ENCODE measurements around the gene PPM1E. TPM values are rescaled to one million over a fixed set of nuclear protein-coding genes. Genes with fewer than 3 reads are reported as not detected.

PPM1E gene
- total RNA-seq, 2 experiments from 2014 or later, result not detected

DNA sequence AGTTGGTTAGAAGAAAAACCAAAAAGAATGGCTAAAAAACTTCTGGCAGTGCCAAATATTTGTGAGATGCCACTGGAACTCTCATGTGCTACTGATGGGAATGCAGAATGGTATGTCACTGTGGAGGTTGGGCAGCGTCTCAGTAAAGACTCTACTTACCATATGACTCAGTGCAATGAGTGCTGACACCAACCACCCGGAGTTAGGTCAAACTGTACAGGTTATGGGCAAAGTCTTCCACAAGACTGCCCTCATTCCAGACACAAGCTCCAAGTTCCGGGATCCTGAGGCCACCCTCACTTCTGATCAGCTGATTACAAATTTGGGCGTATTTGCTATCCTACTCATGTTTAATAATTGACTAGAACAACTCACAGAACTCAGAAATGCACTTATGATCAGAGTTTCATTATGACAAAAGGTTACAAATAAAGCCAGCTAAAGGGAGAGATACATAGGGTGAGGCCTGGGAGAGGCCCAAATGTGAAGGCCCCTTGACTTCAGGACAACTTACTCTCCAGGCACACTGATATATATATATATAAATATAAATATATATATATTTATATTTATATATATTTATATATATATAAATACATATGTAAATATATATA, 236.2 kb downstream of the PPM1E start:
- ATAC-seq, result no peak
- H3K4me1 Mint-ChIP-seq (ENCODE audit: low read depth), result no peaks in the 10 kb centered on the region
- H3K9me3 Mint-ChIP-seq (ENCODE audit: insufficient read depth), result no peaks in the 10 kb centered on the region
- no peak overlapping the region for H3K27ac Mint-ChIP-seq
- POLR2A ChIA-PET, result no interaction called here
- H3K27me3 Mint-ChIP-seq (ENCODE audit: low read depth), result no peaks in the 10 kb centered on the region
- H3K36me3 Mint-ChIP-seq (ENCODE audit: low read depth), result peaks cover 12% of the 10 kb centered on the region
- H3K4me3 Mint-ChIP-seq, result no peak overlapping the region
- CTCF ChIA-PET, result interaction anchor here (1.3 kb wide), 1 partner anchor 14 kb away, joined by 4 read pairs; no protein-coding TSS in a partner anchor
- DNase-seq, result no peak

DNA sequence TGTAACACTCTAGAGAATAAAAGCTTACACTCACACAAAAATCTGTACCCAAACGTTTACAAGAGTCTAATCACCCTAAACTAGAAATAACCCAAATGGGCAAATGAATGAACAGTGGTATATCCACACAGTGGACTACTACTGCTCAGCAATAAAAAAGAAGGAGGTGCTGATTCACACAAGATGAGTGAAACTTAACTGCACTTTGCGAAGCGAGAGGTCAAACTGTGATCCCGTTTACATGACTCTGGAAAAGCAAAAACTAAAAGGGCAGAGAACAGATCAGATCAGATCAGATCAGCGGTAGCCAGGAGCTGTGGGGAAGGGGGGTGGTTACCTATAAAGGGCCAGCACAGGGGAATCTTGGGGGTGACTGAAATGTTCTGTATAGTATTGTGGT, 237.7 kb downstream of the PPM1E start:
- Mint-ChIP-seq H3K27me3 (ENCODE audit: low read depth) (no peaks in the 10 kb centered on the region), H3K27ac (no peak overlapping the region), H3K36me3 (ENCODE audit: low read depth) (peaks cover 19% of the 10 kb centered on the region), H3K4me1 (ENCODE audit: low read depth) (no peaks in the 10 kb centered on the region), H3K9me3 (ENCODE audit: insufficient read depth) (no peaks in the 10 kb centered on the region), H3K4me3 (no peak overlapping the region)
- CTCF ChIA-PET, result interaction anchor here (1.0 to 1.2 kb wide), 2 partner anchors 10 to 416 kb away, joined by 3 read pairs; no protein-coding TSS in a partner anchor
- POLR2A ChIA-PET, result no interaction called here
- ATAC-seq (no peak), DNase-seq (no peak)

- H3K4me3 Mint-ChIP-seq, result no peak overlapping the region
- H3K4me1 Mint-ChIP-seq (ENCODE audit: low read depth), result peaks cover 2% of the 10 kb centered on the region
- peaks cover 30% of the 10 kb centered on the region for H3K36me3 Mint-ChIP-seq (ENCODE audit: low read depth)
- ChIA-PET POLR2A (no interaction called here), CTCF (no interaction called here)
- H3K27ac Mint-ChIP-seq, result no peak overlapping the region
- ATAC-seq, result no peak
- no peaks in the 10 kb centered on the region for H3K27me3 Mint-ChIP-seq (ENCODE audit: low read depth)
- H3K9me3 Mint-ChIP-seq (ENCODE audit: insufficient read depth), result no peaks in the 10 kb centered on the region
- DNase-seq, result no peak
Observed at GRCh38 chr17:58995247-58995940, 239.7 kb downstream of the PPM1E start.

DNA sequence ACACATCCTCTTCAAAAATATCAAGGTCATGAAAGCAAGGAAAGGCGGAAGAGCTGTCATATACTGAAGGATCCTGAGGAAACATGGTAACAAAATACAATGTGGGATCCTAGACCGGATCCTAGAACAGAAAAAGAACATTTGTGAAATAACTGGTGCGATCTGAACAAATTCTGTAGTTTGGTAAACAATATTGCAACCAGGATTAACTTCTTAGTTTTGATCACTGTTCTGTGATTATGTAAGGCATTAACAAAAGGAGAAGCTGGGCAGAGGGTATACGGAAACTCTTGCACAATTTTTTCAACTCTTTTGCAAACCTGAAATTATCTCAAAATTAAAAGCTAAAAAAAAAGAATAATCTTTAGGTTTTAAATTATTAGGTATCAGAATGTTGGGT, 241.3 kb downstream of the PPM1E start:
- ATAC-seq (no peak), DNase-seq (no peak)
- H3K4me3 Mint-ChIP-seq, result no peak overlapping the region
- no peak overlapping the region for H3K27ac Mint-ChIP-seq
- no peaks in the 10 kb centered on the region for H3K9me3 Mint-ChIP-seq (ENCODE audit: insufficient read depth)
- ChIA-PET CTCF (no interaction called here), POLR2A (no interaction called here)
- H3K27me3 Mint-ChIP-seq (ENCODE audit: low read depth), result no peaks in the 10 kb centered on the region
- peaks cover 38% of the 10 kb centered on the region for H3K36me3 Mint-ChIP-seq (ENCODE audit: low read depth)
- peaks cover 14% of the 10 kb centered on the region for H3K4me1 Mint-ChIP-seq (ENCODE audit: low read depth)

DNA sequence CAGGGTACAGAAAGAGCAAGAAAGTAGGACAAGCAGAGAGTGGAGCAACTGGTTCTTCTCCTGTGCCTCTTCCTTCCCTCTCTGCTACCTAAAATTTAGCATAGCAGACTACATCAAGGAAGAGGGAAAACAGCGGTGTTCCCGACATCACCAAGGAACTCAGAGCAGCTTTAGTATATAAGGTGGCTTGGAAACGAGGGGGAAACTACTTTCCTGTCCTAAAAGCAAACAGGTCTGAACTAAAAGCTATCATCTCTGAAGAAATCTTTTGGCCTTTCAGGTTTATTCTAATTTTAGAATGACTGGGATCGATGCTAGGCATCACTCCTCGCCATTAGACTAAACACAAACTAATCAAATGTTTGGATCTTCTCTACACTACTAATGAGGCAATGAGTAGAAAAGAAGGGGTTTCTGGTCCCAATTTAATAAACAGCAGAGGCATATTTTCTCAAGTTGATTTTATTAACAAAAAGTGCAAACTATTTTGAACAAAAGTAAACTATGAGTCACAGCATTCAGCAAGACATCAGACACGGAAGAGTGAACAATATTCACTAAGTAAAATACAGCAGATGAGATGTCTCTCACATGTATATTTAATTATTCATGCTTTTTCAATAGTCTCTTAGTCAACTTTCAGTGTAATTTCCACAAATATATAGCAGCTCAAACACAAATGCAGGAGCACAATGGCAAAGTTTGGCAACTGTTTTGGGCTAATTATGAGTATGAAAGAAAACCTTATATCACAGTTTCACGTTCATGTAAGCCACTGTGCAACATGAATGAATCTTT, 242.3 kb downstream of the PPM1E start:
- DNase-seq (no peak), ATAC-seq (no peak)
- Mint-ChIP-seq H3K4me3 (no peak overlapping the region), H3K27me3 (ENCODE audit: low read depth) (no peaks in the 10 kb centered on the region), H3K9me3 (ENCODE audit: insufficient read depth) (no peaks in the 10 kb centered on the region), H3K27ac (no peak overlapping the region), H3K4me1 (ENCODE audit: low read depth) (peaks cover 18% of the 10 kb centered on the region), H3K36me3 (ENCODE audit: low read depth) (peaks cover 37% of the 10 kb centered on the region)
- ChIA-PET POLR2A (no interaction called here), CTCF (no interaction called here)

- ChIA-PET POLR2A (no interaction called here), CTCF (interaction anchor here (2.3 kb wide), 1 partner anchor 480 kb away, joined by 5 read pairs; no protein-coding TSS in a partner anchor)
- Mint-ChIP-seq H3K9me3 (ENCODE audit: insufficient read depth) (no peaks in the 10 kb centered on the region), H3K27ac (no peak overlapping the region), H3K4me3 (no peak overlapping the region), H3K36me3 (ENCODE audit: low read depth) (peaks cover 34% of the 10 kb centered on the region), H3K4me1 (ENCODE audit: low read depth) (peaks cover 23% of the 10 kb centered on the region), H3K27me3 (ENCODE audit: low read depth) (no peaks in the 10 kb centered on the region)
- DNase-seq (no peak), ATAC-seq (no peak)
Observed at GRCh38 chr17:58998871-58999270, 243.2 kb downstream of the PPM1E start.

GRCh38 chr17:58999500-58999899, 243.8 kb downstream of the PPM1E start:
- Mint-ChIP-seq H3K9me3 (ENCODE audit: insufficient read depth) (no peaks in the 10 kb centered on the region), H3K27me3 (ENCODE audit: low read depth) (no peaks in the 10 kb centered on the region), H3K27ac (no peak overlapping the region), H3K36me3 (ENCODE audit: low read depth) (peaks cover 34% of the 10 kb centered on the region), H3K4me1 (ENCODE audit: low read depth) (peaks cover 25% of the 10 kb centered on the region), H3K4me3 (no peak overlapping the region)
- POLR2A ChIA-PET, result no interaction called here
- ATAC-seq (no peak), DNase-seq (no peak)
- CTCF ChIA-PET, result interaction anchor here (2.3 kb wide), 1 partner anchor 481 kb away, joined by 5 read pairs; no protein-coding TSS in a partner anchor

- Mint-ChIP-seq H3K9me3 (ENCODE audit: insufficient read depth) (no peaks in the 10 kb centered on the region), H3K4me1 (ENCODE audit: low read depth) (peaks cover 28% of the 10 kb centered on the region), H3K27ac (peak overlapping the region; percentile 25), H3K4me3 (no peak overlapping the region), H3K27me3 (ENCODE audit: low read depth) (no peaks in the 10 kb centered on the region), H3K36me3 (ENCODE audit: low read depth) (peaks cover 37% of the 10 kb centered on the region)
- POLR2A ChIA-PET, result no interaction called here
- ATAC-seq (no peak), DNase-seq (no peak)
- CTCF ChIA-PET, result interaction anchor here (2.3 kb wide), 1 partner anchor 481 kb away, joined by 5 read pairs; no protein-coding TSS in a partner anchor
Observed at GRCh38 chr17:59000022-59000421, 244.4 kb downstream of the PPM1E start.

DNA sequence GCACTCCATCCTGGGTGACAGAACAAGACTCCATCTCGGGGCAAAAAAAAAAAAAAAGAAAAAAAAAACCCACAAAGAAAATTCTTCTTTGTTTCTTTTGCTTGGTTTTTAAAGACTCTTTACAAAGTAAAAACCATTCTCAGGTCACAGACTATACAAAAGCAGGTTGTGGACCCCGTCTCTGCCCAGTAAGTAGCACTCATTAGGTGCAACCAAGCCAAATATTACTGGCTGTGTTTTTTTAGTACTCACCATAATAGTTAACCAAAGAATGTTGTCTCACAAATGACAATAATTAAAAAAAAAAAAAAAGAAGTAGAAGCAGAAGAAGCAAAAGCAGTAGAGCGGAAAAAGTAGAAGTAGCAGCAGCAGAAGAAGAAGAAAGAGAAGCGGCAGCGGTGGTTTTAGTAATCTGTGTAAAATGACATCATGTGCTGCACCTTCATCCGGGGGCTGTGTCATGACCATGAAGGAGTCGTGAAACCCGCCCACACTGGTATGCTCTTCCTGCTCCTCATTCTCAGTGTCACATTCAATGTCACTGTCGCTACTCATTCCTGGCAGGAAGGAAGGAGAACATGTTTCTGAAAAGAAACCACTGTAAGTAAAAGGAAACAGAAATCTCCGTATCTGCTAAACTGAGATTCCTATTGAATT, 245.6 kb downstream of the PPM1E start:
- DNase-seq (peak; percentile 90), ATAC-seq (peak; percentile 99)
- Mint-ChIP-seq H3K36me3 (ENCODE audit: low read depth) (peaks cover 37% of the 10 kb centered on the region), H3K4me1 (ENCODE audit: low read depth) (peaks cover 28% of the 10 kb centered on the region), H3K4me3 (peak overlapping the region; percentile 81), H3K27ac (peak overlapping the region; percentile 98), H3K9me3 (ENCODE audit: insufficient read depth) (no peaks in the 10 kb centered on the region), H3K27me3 (ENCODE audit: low read depth) (no peaks in the 10 kb centered on the region)
- ChIA-PET POLR2A (no interaction called here), CTCF (interaction anchor here (2.3 to 5.5 kb wide), 3 partner anchors 291 to 482 kb away, joined by 5 to 36 read pairs (median 20); no protein-coding TSS in a partner anchor)

GRCh38 chr17:59002126-59002525, 246.5 kb downstream of the PPM1E start:
- H3K27ac Mint-ChIP-seq, result peak overlapping the region; percentile 98
- CTCF ChIA-PET, result interaction anchor here (2.1 to 5.5 kb wide), 4 partner anchors 292 to 483 kb away, joined by 7 to 36 read pairs (median 26); no protein-coding TSS in a partner anchor
- H3K27me3 Mint-ChIP-seq (ENCODE audit: low read depth), result no peaks in the 10 kb centered on the region
- no peak for ATAC-seq
- H3K4me3 Mint-ChIP-seq, result peak overlapping the region; percentile 3
- H3K4me1 Mint-ChIP-seq (ENCODE audit: low read depth), result peaks cover 28% of the 10 kb centered on the region
- H3K36me3 Mint-ChIP-seq (ENCODE audit: low read depth), result peaks cover 34% of the 10 kb centered on the region
- POLR2A ChIA-PET, result interaction anchor here (0.9 to 1.3 kb wide), 2 partner anchors 344 to 370 kb away, joined by 3 to 5 read pairs; no protein-coding TSS in a partner anchor
- H3K9me3 Mint-ChIP-seq (ENCODE audit: insufficient read depth), result no peaks in the 10 kb centered on the region
- DNase-seq, result no peak

DNA sequence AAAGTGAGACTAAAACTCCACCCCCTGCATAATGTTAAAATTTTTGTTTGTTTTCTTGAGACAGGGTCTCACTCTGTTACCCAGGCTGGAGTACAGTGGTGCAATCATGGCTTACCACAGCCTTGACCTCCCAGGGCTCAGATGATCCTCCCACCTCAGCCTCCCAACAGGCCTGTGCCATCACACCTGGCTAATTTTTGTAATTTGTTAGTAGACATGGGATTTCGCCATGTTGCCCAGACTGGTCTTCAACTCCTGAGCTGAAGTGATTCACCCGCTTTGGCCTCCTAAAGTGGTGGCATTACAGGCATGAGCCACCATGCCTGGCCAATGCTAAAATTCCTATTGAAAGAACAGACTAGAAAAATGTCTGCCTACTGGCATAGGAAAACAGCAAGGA, 247.2 kb downstream of the PPM1E start:
- ChIA-PET CTCF (interaction anchor here (1.0 to 5.5 kb wide), 5 partner anchors 9 to 484 kb away, joined by 3 to 36 read pairs (median 20); no protein-coding TSS in a partner anchor), POLR2A (interaction anchor here (1.3 kb wide), 1 partner anchor 371 kb away, joined by 5 read pairs; no protein-coding TSS in a partner anchor)
- Mint-ChIP-seq H3K36me3 (ENCODE audit: low read depth) (peaks cover 32% of the 10 kb centered on the region), H3K27me3 (ENCODE audit: low read depth) (no peaks in the 10 kb centered on the region), H3K4me1 (ENCODE audit: low read depth) (peaks cover 28% of the 10 kb centered on the region), H3K4me3 (no peak overlapping the region), H3K27ac (no peak overlapping the region), H3K9me3 (ENCODE audit: insufficient read depth) (no peaks in the 10 kb centered on the region)
- no peak for ATAC-seq
- no peak for DNase-seq

Measured in activated CD8-positive, alpha-beta T cell treated with anti-CD3 and anti-CD28 coated beads, Interleukin-2, amount 10 ng/mL, durations not matched to agents 7 days and 5 days (primary cell).